HG03565 (cell line): ENCODE measurements around the gene DAB1.
"Not testable (repeated sequence)": the region's sequence is repeated elsewhere in the genome, so short reads cannot be mapped to it uniquely, and the experiment has no call there.

ENCODE experiments used
- ATAC-seq: cut with Tn5 transposase; IDR thresholded peaks from one replicate; pipeline ENCODE4 v1.9.1; 2021; ENCODE audit warnings: mild to moderate bottlenecking, moderate library complexity; ENCODE audit not compliant: unreplicated experiment

The DAB1 gene

GRCh38 chr1:57363165-57363564, 60.7 kb downstream of the DAB1 start:
- ATAC-seq: no peak

DNA sequence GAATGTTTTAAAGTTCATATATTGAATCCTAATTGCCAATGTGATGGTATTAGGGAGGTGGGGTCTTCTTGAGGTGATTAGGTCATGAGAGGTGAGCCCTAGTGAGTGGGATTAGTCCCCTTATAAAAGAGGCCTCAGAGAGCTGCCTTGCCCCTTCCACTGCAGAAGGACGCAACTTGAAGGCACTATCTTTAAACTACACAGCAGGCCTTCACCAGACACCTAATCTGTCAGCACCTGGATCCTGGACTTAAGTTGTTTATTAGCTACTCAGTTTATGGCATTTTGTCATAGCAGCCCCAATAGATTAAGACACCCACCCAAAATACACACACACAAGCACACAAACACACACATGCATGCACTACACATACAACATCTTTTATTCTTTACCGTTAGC, 61.4 kb downstream of the DAB1 start:
- no peak for ATAC-seq

- ATAC-seq: no peak
Measured at GRCh38 chr1:57361516-57361915, 62.3 kb downstream of the DAB1 start.

GRCh38 chr1:57360846-57361407, 62.9 kb downstream of the DAB1 start:
- no peak for ATAC-seq

- ATAC-seq: no peak
Measured at GRCh38 chr1:57357462-57357861, 66.4 kb downstream of the DAB1 start.

DNA sequence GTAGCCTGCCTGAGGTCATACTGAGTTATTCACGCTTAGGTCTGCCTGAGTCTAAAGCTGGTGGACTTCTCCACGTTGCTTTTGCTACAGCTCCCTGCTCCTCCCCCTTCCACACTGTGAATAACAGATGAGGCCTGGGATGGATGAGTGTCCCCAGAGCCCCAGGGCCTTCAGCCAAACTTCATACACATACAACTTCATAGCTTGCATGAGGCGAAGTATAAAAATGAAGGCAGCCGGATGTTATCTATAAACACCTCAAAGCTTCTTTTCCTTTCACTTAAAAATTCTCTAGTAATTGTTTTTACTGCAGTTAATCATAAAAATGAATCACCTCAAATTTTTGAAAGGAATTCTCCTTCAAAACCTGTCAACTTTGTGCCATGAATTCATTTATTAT, 70.2 kb downstream of the DAB1 start:
- ATAC-seq: no peak

GRCh38 chr1:57350610-57351009, 73.2 kb downstream of the DAB1 start:
- ATAC-seq: no peak

- no peak for ATAC-seq
Measured at GRCh38 chr1:57348921-57349320, 74.9 kb downstream of the DAB1 start.

DNA sequence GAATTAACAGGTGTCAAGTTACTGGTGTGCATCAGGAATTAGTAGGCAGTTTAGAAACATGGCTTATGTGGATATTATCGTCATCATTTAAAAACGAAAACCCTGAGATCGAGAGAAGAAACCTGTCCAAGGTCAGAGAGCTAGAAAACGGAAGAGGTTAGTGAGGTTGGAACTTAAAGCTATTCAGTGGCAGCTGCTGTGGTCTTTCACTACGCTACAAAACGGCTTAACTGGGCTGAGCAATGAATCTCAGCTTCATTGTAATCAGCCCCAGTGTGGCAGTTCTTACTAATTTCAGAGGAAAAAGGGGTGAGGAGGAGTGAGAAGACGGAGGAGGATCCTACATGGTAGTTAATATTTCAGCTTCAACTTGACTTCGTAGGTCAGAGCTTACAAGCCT, 77.9 kb downstream of the DAB1 start:
- ATAC-seq: no peak

- no peak for ATAC-seq
Measured at GRCh38 chr1:57344265-57344664, 79.6 kb downstream of the DAB1 start.

DNA sequence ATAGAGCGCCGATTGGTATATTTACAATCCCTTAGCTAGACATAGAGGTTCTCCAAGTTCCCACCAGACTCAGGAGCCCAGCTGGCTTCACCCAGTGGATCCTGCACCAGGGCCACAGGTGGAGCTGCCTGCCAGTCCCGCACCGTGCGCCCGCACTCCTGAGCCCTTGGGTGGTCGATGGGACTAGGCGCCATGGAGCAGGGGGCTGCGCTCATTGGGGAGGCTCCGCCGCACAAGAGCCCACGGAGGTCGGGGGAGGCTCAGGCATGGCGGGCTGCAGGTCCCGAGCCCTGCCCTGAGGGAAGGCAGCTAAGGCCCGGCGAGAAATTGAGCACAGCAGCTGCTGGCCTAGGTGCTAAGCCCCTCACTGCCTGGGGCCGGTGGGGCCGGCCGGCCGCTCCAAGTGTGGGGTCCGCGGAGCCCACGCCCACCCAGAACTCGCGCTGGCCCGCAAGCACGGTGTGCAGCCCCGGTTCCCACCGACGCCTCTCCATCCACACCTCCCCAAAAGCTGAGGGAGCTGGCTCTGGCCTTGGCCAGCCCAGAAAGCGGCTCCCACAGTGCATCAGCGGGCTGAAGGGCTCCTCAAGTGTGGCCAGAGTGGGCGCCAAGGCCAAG, 80.5 kb downstream of the DAB1 start:
- ATAC-seq: not testable (repeated sequence)

GRCh38 chr1:57341721-57342120, 82.1 kb downstream of the DAB1 start:
- no peak for ATAC-seq

DNA sequence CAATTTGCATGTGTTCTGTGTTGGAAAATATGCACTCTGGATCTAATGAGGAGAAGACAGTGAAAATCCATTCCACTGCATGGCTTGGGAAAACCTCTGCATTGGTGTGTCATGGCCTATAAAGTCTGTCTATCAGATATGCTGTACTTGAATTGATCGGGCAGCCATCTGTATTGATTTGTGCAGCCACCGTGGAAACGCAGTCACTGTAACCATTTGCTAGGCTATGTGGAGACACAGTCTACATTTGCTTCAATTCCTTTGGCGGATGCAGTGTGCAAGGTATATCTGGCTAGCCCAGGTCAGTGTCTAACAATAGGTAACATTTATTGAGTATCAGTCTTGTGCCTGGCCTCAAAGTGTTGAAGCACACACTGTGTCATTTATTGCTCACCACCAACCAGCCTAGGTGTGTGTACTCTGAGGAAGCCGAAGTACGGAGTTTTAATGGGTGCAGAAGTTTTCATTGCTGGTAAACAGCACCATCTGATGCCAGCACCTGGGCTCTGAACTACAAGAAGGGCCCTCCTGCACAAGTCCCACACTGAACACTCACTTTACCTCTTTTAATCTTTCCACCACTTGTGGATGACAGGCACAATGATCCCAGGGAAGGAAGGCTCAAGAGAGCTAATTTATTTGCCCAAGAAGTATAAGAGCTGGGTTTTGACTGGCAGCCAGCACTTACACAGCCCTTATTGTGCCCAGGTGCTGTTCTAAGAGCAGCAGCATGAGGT, 83.4 kb downstream of the DAB1 start:
- no peak for ATAC-seq

DNA sequence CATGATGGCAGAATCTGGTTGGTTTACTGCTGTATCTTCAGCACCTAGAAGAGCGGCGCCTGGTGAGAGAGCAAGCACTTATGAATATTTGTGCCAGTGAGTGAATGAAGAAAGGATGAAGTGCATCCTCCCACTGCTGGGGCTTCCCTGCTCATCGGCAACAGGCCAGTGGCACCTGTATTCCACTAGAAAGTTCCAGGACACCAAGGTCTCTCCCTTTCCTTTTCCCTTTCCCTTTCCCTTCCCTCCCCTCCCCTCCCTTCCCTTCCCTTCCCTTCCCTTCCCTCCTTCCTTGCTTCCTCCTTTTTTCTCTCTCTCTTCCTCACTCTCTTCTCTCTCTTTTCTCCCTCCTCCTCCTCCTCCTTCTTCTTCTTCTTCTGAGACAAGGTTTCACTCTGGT, 86.2 kb downstream of the DAB1 start:
- no peak for ATAC-seq

DNA sequence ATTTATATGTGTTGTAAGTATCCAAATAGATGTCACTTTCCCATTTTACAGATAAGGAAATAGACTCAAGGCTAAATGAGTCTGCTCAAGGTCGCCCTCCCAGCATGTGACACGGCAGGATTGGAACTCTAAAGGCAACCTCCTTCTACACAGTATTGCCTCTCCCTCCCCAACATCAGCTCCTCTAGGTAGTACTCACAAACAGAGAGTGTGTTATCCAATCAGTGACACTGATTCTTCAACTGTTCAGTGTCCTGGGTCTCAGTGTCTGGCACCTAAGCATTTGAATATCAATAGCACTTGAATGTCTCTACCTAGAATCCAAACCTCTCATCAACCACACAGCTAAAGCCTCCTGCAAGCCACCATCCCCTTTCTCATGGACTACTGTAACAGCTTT, 87.1 kb downstream of the DAB1 start:
- no peak for ATAC-seq

GRCh38 chr1:57331620-57332019, 92.2 kb downstream of the DAB1 start:
- no peak for ATAC-seq

GRCh38 chr1:57329937-57330336, 93.9 kb downstream of the DAB1 start:
- ATAC-seq: no peak

DNA sequence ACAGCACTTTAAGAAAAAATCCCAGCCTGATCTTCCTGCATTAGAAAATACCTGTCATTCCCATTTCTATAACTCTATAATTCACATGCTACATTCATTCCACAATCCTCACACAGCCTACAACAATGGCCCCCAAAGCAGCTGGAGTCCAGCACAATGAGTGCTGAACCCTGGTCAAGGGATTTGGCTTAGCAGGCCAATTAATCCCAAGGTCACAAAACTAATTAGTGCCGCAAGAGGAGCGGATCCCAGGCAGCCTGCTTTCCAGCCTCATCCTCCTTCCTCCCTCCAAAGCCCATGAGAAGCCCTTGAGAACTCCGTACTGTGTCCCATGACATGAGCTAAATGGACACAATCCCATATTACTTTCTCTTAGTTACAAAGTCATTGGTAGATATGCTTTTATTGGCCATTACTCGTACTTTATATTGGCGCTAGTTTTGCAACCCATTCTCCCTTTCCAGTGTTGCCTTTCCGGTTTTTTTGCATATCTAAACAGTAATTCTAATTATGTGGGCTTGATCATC, 94.8 kb downstream of the DAB1 start:
- ATAC-seq: no peak

GRCh38 chr1:57327946-57328345, 95.9 kb downstream of the DAB1 start:
- ATAC-seq: no peak

DNA sequence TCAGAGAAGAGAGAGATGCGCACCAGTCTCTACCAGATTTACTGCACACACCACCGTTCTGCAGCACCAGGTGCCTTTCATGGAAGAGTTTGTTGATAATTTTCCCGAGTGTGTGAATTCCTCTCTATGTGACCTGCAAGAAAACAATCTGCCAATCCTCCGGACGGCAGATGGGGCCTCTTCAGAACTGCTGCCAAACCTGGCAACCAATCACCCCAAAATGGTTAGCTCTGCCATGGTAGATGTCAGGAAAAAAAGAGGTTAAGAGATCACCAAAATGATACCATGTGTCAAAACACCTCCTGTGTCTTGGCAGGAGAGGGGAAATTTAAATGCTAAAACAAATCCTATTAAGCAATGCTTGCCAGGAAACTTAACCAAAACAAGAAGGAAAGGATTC, 96.5 kb downstream of the DAB1 start:
- no peak for ATAC-seq

- ATAC-seq: no peak
Measured at GRCh38 chr1:57325536-57325935, 98.3 kb downstream of the DAB1 start.

DNA sequence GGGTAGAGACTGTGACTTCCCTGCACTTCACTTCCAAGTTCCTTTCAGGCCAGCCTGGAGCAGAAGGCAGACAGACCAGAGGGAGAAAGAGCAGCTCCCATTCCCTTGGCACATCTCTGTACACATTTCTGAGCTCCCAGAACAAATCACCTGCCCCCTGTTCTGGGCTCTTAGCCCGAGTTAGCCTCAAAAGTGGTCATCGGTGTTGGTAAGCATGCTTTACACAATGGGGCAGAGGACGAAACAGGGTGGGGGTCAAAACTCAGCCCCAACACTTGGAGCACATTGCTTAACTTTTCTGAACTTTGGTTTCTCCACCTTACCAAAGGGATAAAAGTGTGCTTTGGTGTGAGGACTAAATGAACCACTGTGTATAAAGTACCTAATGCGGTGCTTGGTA, 98.7 kb downstream of the DAB1 start:
- no peak for ATAC-seq
